Right cardiac atrium (tissue), 5 donors: Measurements from ENCODE around the gene KCNN1. TPM values are rescaled to one million over a fixed set of nuclear protein-coding genes. Genes with fewer than 3 reads are reported as not detected.
"Not testable (repeated sequence)": the region's sequence is repeated elsewhere in the genome, so short reads cannot be mapped to it uniquely, and the experiment has no call there.

Source experiments
- ATAC-seq, 2 donors: fragments of 200-7000 bp; cut with Tn5 transposase; one replicate each; pipeline versions ENCODE4 v1.8.0 to v1.9.1; 2020; ENCODE audit warnings: moderate library complexity in 2 of 2, mild to moderate bottlenecking in 1 of 2
- DNase-seq, 3 donors: peaks; one replicate each; pipeline ENCODE4 v3.0.0-alpha.2; 2020
- H3K27ac ChIP-seq: one replicate; pipeline ENCODE4 v1.5.1; 2013; ENCODE audit warnings: mild to moderate bottlenecking, low read length, control low read depth, moderate library complexity
- H3K27me3 ChIP-seq: one replicate; pipeline ENCODE4 v1.6.1; 2013; ENCODE audit not compliant: control insufficient read depth, insufficient read depth
- H3K4me1 ChIP-seq: one replicate; pipeline ENCODE4 v1.6.1; 2013; ENCODE audit warnings: low read length; ENCODE audit not compliant: control insufficient read depth, insufficient read depth
- H3K4me3 ChIP-seq: one replicate; pipeline ENCODE4 v1.5.1; 2013; ENCODE audit warnings: low read length, control low read depth
- H3K9me3 ChIP-seq: one replicate; pipeline ENCODE4 v1.6.1; 2013; ENCODE audit warnings: low read length; ENCODE audit not compliant: control insufficient read depth
- WGBS: extraction: QIAGEN DNeasy Blood & Tissue Kit; methylation state at CpG from one replicate; pipeline ENCODE4 v1.1.7; 2013; 5-methylcytosine and 5-hydroxymethylcytosine counted together
- intact Hi-C, 4 donors: fragments of 100-400 bp; cut with DNase I; formaldehyde crosslinking; loops; one replicate each; pipeline versions ENCODE4 v1.11.0 to v1.14.0; 2022 to 2023
- polyA plus RNA-seq: library from polyadenylated mRNA; stranded (reverse); fragments of 200-250 nt; gene quantifications from one replicate; pipeline ENCODE4 v1.2.3, GENCODE V29; 2013
- total RNA-seq, 4 donors: library from RNA; stranded (reverse); fragmentation: NEBNext Ultra II Directional; extraction: Animal tissue kit (Norgen Biotek cat#: 25700); gene quantifications; one replicate each; pipeline ENCODE4 v1.2.1, GENCODE V29; 2021
- donor health status: healthy with polysubstance abuse.
- donor health status: DM: no; HTN: yes; CAD: no.
- donor health status: DM: no; HTN: no; CAD: no.
- donor health status: DM: no; HTN: yes; CAD: no; lungs with severe emphysema.
- donor health status: DM: yes; HTN: yes; CAD: no.

The KCNN1 gene
- total and polyA plus RNA-seq, 5 donors: 0.84 to 3.0 (median 1.7) TPM

DNA sequence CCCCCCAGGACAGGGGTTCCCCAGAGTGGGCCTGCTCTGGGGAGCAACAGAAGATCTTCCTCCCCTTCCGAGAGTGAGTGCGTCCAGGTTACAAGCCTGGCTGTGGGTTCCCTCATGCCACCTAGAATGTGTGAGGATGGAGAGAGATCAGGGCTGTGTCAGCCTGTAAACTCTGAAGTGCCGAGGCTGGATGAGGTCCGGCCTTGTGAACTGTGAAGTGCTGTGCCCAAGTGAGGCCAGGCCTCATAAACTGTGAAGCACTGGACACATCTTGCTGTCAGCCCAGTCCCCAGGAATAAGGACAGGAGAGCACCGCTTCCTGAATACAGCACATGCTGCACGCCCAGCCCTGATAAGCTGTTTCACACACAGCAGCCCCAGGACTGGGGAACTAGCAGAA is 7.6 kb downstream of the KCNN1 start:
- Histone ChIP-seq H3K27ac (no peak overlapping the region), H3K9me3 (no peaks in the 10 kb centered on the region), H3K4me1 (no peaks in the 10 kb centered on the region), H3K4me3 (no peak overlapping the region), H3K27me3 (no peaks in the 10 kb centered on the region)
- intact Hi-C loops: no loop called here
- ATAC-seq (no peak), DNase-seq (no peak)
- 84% methylated on average over 6 of the region's 6 CpGs for WGBS

GRCh38 chr19:17975032-17975431 is 8.1 kb downstream of the KCNN1 start:
- Histone ChIP-seq H3K27me3 (no peaks in the 10 kb centered on the region), H3K4me3 (no peak overlapping the region), H3K4me1 (no peaks in the 10 kb centered on the region), H3K27ac (no peak overlapping the region), H3K9me3 (no peaks in the 10 kb centered on the region)
- WGBS: 83% methylated on average over 8 of the region's 8 CpGs
- no peak for DNase-seq
- intact Hi-C loops: no loop called here
- ATAC-seq: no peak

- no peak for ATAC-seq
Observed at GRCh38 chr19:17977021-17977420, 10.1 kb downstream of the KCNN1 start.

DNA sequence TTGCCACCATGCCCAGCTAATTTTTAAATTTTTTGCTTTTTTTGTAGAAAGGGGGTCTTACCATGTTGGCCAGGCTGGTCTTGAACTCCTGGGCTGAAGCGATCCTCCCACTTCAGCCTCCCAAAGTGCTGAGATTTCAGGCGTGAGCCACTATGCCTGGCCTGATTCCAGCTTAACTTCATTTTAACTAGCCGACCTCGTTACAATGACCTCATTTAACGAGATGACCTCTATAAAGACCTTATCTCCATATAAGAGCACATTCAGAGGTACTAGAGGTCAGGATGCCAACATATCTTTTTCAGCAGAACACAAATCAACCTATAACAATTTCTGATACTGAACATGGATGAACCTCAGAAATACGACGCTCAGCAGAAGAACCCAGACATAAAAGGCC is 10.6 kb downstream of the KCNN1 start:
- DNase-seq (no peak), ATAC-seq (no peak)
- Histone ChIP-seq H3K9me3 (no peaks in the 10 kb centered on the region), H3K27ac (no peak overlapping the region), H3K27me3 (no peaks in the 10 kb centered on the region), H3K4me1 (no peaks in the 10 kb centered on the region), H3K4me3 (no peak overlapping the region)
- intact Hi-C loops: no loop called here
- 58% methylated on average over 7 of the region's 7 CpGs for WGBS

More at GRCh38 chr19:17977021-17977420, 10.1 kb downstream of the KCNN1 start:
- Histone ChIP-seq H3K4me1 (no peaks in the 10 kb centered on the region), H3K9me3 (no peaks in the 10 kb centered on the region), H3K27ac (no peak overlapping the region), H3K4me3 (no peak overlapping the region), H3K27me3 (no peaks in the 10 kb centered on the region)
- no peak for DNase-seq
- WGBS: 84% methylated on average over 4 of the region's 4 CpGs
- intact Hi-C loops: no loop called here

DNA sequence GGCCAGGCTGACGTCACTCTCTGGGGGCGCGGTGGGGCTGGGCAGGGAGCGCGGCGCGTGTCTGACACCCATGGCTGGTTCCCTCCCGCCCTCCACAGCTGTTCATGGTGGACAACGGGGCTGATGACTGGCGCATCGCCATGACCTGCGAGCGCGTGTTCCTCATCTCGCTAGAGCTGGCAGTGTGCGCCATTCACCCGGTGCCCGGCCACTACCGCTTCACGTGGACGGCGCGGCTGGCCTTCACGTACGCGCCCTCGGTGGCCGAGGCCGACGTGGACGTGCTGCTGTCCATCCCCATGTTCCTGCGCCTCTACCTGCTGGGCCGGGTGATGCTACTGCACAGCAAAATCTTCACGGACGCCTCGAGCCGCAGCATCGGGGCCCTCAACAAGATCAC is 14.7 kb downstream of the KCNN1 start:
- ATAC-seq (no peak), DNase-seq (no peak)
- Histone ChIP-seq H3K27me3 (no peaks in the 10 kb centered on the region), H3K4me1 (no peaks in the 10 kb centered on the region), H3K4me3 (no peak overlapping the region), H3K9me3 (no peaks in the 10 kb centered on the region), H3K27ac (no peak overlapping the region)
- intact Hi-C loops: no loop called here
- 91% methylated on average over 38 of the region's 38 CpGs for WGBS

DNA sequence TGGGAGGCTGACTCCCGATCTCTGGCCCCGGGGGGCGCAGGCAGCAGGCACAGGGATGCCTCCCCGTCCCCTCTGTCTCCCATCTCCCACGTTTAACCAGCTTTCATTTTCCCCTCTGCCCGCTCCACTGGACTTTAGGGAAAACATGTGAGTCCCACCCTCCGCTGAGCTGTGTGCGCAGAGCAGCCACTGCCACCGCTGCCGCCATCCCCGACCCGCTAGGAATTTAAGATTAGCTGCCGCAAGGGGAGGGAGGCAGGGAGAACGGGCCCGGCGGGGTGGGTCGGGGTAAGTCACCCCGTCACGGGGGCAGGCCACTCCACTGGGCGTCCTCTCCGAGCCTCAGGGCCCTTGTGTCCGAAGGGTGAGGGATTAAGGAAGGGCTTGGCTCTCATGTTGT is 15.5 kb downstream of the KCNN1 start:
- 74% methylated on average over 22 of the region's 22 CpGs for WGBS
- Histone ChIP-seq H3K4me3 (no peak overlapping the region), H3K9me3 (no peaks in the 10 kb centered on the region), H3K27ac (no peak overlapping the region), H3K27me3 (no peaks in the 10 kb centered on the region), H3K4me1 (no peaks in the 10 kb centered on the region)
- no peak for DNase-seq
- intact Hi-C loops: no loop called here
- ATAC-seq: no peak

DNA sequence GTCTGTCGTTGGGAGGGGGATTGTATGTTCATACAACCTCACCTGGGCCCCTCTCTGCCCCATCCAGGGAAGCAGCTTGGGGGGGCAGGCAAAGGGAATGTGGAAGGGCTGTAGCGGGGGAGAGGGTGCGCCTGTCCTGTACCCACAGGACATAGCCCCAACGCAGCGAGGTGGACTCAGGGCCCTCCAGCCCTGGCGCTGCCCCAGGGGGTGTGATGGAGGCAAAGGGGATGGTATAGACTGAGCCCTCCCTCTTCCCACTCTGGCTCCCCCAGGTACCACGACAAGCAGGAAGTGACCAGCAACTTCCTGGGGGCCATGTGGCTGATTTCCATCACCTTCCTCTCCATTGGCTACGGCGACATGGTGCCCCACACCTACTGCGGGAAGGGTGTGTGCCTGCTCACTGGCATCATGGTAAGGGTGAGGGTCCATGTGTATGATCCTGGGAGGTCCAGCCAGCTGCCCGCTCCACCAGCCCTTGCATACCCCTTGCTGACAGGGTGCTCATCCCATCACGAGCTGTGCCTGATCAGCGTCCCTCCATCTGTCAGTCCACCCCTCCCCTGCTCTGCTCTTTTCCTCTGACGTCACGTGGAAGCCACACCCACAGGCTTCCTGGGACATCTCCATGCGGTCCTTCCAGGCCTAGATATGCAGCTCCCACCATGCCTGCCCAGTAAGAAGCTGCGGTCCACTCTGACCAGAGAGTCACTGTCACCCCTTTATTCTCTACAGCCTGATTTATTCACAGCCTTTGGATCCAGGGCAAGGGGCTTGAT is 18.3 kb downstream of the KCNN1 start:
- intact Hi-C loops: loop anchor here in 1 of 4 donors (5.0 kb wide), 1 partner anchor 33 kb away; no protein-coding TSS in a partner anchor
- peak in 1 of 2 donors; percentile 22 for ATAC-seq
- H3K27me3 ChIP-seq: no peaks in the 10 kb centered on the region
- no peak overlapping the region for H3K4me3 ChIP-seq
- no peaks in the 10 kb centered on the region for H3K9me3 ChIP-seq
- no peaks in the 10 kb centered on the region for H3K4me1 ChIP-seq
- no peak for DNase-seq
- H3K27ac ChIP-seq: no peak overlapping the region
- WGBS: 65% methylated on average over 17 of the region's 17 CpGs

DNA sequence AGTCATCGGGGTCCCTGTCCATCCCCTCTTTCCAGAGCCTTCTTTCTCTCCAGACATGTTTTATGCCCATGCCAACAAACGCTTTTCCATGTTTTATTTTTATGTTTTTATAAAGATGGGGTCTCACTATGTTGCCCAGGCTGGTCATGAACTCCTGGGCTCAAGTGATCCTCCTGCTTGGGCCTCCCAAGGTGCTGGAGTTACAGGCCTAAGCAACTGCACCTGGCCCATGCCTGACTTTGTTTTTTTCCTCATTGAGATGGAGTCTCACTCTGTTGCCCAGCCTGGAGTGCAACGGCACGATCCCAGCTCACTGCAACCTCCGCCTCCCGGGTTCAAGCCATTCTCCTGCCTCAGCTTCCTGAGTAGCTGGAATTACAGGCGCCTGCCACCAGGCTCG is 19.7 kb downstream of the KCNN1 start:
- peak in 1 of 3 donors; percentile 7 for DNase-seq
- not testable (repeated sequence) for H3K27ac ChIP-seq, ATAC-seq, H3K27me3 ChIP-seq, H3K4me3 ChIP-seq, H3K4me1 ChIP-seq, H3K9me3 ChIP-seq
- intact Hi-C loops: loop anchor here in 1 of 4 donors (5.0 kb wide), 1 partner anchor 34 kb away; no protein-coding TSS in a partner anchor
- 68% methylated on average over 8 of the region's 8 CpGs for WGBS

DNA sequence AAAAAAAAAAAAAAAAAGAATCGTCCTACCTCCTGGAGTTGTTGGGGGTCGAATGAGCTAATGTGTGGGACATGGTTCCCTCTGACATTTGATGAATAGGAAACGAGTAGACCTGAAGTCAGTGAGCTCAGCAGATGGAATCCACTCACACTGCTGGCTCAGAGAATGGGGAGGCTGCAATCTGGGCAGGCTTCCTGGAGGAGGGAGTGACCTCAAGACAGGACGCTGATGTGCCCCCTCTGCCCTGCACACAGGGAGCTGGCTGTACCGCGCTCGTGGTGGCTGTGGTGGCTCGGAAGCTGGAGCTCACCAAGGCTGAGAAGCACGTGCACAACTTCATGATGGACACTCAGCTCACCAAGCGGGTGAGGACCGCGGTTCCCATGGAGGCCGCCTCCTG is 21.3 kb downstream of the KCNN1 start:
- no peaks in the 10 kb centered on the region for H3K27me3 ChIP-seq
- intact Hi-C loops: loop anchor here in 1 of 4 donors (5.0 kb wide), 1 partner anchor 36 kb away; no protein-coding TSS in a partner anchor
- ATAC-seq (no peak), DNase-seq (peak in 1 of 3 donors; percentile 20)
- WGBS: 92% methylated on average over 13 of the region's 13 CpGs
- no peaks in the 10 kb centered on the region for H3K4me1 ChIP-seq
- H3K27ac ChIP-seq: no peak overlapping the region
- no peaks in the 10 kb centered on the region for H3K9me3 ChIP-seq
- no peak overlapping the region for H3K4me3 ChIP-seq

GRCh38 chr19:17989425-17990094 is 22.7 kb downstream of the KCNN1 start:
- H3K9me3 ChIP-seq: no peaks in the 10 kb centered on the region
- H3K4me3 ChIP-seq: no peak overlapping the region
- H3K27ac ChIP-seq: no peak overlapping the region
- WGBS: 89% methylated on average over 16 of the region's 16 CpGs
- H3K4me1 ChIP-seq: no peaks in the 10 kb centered on the region
- no peak for ATAC-seq
- DNase-seq: no peak
- intact Hi-C loops: loop anchor here in 2 of 4 donors (5.0 to 10.0 kb wide), 2 partner anchors 37 to 125 kb away; no protein-coding TSS in a partner anchor
- H3K27me3 ChIP-seq: no peaks in the 10 kb centered on the region

GRCh38 chr19:17993076-17993813 is 26.3 kb downstream of the KCNN1 start:
- WGBS: 79% methylated on average over 27 of the region's 27 CpGs
- no peaks in the 10 kb centered on the region for H3K9me3 ChIP-seq
- no peak overlapping the region for H3K27ac ChIP-seq
- no peaks in the 10 kb centered on the region for H3K27me3 ChIP-seq
- DNase-seq: no peak
- intact Hi-C loops: loop anchor here in 1 of 4 donors (10.0 kb wide), 1 partner anchor 128 kb away; no protein-coding TSS in a partner anchor
- ATAC-seq: no peak
- no peak overlapping the region for H3K4me3 ChIP-seq
- no peaks in the 10 kb centered on the region for H3K4me1 ChIP-seq
